ENCODE results near the gene RENBP.

DNA sequence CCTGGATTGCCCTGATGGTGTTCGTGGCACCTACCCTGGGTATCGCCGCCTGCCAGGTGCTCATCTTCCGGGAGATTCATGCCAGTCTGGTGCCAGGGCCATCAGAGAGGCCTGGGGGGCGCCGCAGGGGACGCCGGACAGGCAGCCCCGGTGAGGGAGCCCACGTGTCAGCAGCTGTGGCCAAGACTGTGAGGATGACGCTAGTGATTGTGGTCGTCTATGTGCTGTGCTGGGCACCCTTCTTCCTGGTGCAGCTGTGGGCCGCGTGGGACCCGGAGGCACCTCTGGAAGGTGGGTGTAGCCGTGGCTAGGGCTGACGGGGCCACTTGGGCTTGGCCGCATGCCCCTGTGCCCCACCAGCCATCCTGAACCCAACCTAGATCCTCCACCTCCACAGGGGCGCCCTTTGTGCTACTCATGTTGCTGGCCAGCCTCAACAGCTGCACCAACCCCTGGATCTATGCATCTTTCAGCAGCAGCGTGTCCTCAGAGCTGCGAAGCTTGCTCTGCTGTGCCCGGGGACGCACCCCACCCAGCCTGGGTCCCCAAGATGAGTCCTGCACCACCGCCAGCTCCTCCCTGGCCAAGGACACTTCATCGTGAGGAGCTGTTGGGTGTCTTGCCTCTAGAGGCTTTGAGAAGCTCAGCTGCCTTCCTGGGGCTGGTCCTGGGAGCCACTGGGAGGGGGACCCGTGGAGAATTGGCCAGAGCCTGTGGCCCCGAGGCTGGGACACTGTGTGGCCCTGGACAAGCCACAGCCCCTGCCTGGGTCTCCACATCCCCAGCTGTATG lies 38.1 kb downstream of the RENBP start:
- no peak for TF ChIP-seq POLR2AphosphoS5 (IDR thresholded peaks at IDR 0.05; ENCODE audit: low read depth, low read length)
- TF ChIP-seq POLR2A (IDR thresholded peaks at IDR 0.05; ENCODE audit: low read depth, low read length) = no peak

Data from GM12892 (cell line).